HG03521 (cell line): Measurements from ENCODE around the gene C16orf90.
"Not testable (repeated sequence)": the region's sequence is repeated elsewhere in the genome, so short reads cannot be mapped to it uniquely, and the experiment has no call there.

ENCODE experiments used
- ATAC-seq: cut with Tn5 transposase; IDR thresholded peaks from one replicate; pipeline ENCODE4 v1.9.1; 2021; ENCODE audit warnings: mild to moderate bottlenecking, moderate library complexity; ENCODE audit not compliant: unreplicated experiment

The C16orf90 gene

DNA sequence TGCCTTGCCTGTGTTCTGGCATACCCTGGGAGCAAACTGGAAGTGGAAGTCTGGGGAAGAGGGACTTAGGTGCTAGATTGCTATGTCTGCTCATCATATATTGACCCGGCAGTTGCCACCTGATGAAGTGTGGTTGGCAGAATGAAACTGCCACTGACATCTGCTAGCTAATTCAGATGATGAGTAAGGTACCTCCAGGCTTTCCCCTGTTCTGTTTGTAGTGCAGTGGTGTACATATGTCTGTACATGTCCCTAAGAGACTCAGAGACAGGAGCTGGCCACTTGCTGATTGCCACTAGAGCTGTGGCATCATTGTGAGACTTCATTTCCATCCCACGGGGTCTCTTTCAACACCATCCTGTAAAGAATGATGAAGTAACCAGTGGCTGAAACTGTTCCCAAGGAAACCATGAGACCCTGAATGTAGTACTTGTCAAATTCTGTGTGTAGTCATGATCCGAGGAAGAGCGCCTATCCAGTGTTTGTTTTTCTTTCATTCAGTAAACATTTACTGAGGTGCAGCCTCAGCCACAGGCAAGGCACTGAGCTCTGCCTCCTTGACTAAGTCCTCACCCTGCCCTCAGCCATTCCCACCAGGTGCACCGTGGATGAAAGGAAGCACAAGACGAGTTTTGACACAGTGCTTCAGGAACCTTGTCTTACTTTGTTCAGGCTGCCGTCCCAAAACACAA, 18.7 kb upstream of the C16orf90 start:
- ATAC-seq = no peak

DNA sequence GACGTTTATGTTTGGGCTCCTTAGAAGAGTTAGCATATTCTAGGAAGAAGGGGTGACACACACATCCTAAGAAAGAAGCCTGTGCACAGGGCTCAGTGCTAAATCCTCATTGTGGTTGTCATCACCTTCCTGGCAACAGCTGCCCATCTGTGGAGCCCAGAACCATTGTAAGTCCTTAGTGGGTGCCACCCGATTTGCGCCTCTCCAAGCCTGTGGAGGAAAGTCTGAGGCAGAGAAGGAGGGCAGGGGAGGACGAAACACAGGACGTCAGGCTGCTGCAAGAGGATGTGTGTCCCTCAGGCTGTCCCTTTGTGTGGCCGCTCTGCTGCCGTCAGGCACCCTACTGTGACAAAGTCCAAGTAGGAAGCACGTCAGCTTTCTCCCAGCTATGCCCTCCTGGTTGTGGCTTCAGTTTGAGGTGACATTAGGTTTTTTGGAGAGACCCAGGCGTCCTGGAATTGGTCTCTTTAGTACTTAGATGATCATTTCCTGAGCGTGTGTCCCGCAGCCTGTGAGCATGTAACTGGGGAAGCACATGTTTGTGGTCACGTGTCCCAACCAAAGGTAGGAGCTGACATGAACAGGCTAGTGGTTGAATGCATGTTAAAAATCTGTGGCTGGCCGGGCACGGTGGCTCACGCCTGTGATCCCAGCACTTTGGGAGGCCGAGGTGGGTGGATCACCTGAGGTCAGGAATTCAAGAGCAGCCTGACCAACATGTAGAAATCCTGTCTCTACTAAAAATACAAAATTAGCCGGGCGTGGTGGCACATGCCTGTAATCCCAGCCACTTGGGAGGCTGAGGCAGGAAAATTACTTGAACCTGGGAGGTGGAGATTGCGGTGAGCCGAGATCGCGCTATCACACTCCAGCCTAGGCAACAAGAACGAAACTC, 16.2 kb upstream of the C16orf90 start:
- ATAC-seq = no peak

DNA sequence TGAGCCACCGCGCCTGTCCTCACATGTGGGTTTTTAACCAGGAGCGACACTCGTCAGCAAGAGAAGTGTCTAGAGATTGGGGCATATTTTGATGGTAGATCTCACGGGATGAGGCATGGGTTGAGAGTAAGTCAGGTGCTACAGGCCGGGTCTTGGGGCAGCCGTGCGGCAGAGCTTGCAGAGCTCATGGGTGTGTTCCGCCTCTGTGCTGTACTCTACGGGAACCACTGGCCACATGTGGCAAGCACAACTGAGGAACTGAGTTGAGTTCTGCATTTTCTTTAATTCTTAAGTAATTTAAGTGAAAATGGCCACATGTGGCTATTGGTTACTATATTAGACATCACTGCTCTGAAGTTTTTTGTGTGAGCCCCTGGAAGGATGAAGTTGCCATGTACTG, 15.1 kb upstream of the C16orf90 start:
- ATAC-seq = no peak

DNA sequence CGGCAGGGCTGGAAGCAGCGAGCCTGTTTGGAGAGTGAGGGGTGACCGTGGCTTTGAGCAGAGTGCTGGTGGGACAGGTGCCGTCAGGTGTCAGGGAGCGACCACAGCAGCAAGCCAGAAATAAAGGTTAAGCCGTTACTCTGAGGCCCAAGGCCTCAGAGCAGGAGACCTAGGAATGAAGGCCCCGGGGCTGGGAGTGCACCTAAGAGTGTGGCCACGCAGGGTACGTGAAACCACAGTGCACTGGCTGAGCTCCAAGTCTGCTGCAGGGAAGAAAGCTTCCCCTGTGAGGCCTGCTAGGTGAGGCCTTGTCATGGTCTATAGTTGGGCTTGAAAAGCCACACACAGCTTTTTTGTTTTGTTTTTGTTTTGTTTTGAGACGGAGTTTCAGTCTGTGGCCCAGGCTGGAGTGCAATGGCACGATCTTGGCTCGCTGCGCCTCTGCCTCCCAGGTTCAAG, 14.2 kb upstream of the C16orf90 start:
- peak; percentile 76 for ATAC-seq

DNA sequence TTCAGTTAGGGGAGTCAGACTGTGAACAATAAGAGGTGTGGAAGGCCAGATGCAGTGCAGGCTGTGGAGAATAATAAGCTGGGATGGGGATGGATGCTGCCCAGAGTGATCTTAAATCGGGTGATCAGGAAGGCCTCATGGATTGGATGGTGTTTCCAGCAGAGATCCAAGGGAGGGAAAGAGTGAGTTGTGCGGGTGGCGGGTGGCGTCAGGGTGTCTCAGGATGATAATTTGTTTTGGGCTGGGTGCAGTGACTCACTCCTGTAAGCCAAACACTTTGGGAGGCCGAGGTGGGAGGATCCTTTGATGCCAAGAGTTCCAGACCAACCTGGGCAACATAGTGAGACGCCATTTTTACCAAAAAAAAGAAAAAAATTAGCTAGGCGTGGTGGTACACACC, 13.4 kb upstream of the C16orf90 start:
- no peak for ATAC-seq

DNA sequence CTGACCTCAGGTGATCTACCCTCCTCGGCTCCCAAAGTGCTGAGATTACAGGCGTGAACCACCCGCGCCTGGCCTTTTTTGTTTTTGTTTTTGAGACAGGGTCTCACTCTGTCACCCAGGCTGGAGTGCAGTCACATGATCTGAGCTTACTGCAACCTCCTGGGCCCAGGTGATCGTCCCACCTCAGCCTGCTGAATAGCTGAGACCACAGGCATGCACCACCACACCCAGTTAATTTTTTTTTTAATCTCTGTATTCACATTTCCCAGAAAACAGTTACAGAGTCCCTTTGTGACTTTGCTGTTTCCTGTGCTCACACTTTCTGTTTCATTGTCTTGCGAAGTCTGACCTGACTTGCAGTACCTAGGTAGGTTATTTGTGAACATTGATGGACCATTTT, 8.2 kb upstream of the C16orf90 start:
- no peak for ATAC-seq

DNA sequence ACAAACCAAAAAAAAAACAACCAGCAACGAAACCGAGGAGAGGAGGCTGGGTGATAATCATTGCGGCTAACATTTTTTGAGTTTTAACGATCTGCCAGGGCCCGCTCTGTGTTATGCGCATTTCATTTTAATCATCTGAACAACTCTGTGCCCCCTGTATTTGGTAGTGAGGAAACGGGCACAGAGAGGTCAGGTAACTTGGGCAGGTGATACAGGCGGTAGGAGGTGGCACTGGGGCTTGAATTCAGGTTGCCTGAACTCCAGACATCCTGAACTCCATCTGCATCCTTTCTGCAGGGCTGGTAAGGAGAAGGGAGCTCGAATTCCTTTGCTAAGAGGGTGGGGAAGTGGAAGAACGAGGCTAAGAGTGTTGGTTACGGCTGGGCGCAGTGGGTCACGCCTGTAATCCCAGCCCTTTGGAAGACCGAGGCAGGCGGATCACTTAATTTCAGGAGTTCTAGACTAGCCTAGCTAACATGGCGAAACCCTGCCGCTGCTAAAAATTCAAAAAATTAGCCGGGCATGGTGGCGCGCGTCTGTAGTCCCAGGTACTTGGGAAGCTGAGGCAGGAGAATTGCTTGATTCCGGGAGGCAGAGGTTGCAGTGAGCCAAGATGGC, 6.6 kb upstream of the C16orf90 start:
- no peak for ATAC-seq

DNA sequence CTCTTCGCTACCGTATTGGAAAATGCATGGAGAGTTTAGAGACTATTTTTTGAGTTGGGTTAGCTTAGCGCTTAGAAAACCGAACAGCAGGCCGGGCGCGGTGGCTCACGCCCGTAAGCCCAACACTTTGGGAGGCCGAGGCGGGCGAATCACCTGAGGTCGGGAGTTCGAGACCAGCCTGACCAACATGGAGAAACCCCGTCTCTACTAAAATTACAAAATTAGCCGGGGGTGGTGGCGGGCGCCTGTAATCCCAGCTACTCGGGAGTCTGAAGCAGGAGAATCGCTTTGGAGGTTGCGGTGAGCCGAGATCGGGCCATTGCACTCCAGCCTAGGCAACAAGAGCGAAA, 6.1 kb upstream of the C16orf90 start:
- ATAC-seq = not testable (repeated sequence)

DNA sequence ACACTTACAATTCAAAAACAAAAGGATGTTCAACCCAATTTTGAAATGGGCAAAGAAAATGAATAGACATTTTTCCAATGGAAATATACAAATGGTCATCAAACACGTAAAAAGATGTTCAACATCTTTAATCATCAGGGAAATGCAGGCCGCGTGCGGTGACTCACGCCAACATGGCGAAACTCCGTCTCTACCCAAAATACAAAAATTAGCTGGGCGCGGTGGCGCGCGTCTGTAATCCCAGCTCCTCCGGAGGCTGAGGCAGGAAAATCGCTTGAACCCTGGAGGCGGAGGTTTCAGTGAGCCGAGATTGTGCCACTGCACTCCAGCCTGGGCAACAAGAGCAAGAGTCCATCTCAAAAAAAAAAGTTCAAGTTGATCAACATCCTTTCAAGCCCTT, 3.7 kb upstream of the C16orf90 start:
- no peak for ATAC-seq

DNA sequence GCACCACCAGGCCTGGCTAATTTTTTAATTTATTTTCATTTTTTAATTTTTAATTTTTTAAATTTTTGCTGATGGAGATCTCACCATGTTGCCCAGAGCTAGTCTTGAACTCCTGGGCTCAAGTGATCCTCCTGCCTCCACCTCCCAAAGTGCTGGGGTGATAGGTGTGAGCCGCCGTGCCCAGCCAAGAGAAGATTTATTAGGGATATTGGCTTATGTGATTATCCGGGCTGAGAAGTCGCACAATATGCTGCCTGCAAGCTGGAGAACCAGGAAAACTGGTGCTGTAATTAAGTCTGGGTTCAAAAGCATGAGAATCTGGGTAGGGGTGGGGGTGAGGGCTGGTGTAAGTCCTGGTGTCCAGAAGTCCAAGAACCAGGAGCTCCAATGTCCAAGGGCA, 2.5 kb upstream of the C16orf90 start:
- ATAC-seq = no peak

DNA sequence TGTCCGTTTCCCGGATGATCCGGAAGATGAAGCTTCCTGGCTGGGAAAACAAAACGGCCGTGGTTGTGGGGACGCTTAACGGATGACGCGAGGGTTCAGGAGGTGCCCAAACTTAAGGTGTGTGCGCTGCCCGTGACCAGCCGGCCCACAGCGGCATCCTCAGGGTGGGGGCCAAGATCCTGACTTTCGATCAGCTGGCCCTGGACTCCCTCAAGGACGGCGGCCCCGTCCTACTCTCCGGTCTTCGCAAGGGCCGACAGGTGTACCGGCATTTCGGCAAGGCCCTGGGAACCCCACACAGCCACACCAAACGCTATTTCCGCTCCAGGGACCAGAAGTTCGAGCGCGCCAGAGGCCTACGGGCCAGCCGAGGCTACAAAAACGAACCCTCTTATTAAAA, 1.1 kb upstream of the C16orf90 start:
- ATAC-seq = no peak

DNA sequence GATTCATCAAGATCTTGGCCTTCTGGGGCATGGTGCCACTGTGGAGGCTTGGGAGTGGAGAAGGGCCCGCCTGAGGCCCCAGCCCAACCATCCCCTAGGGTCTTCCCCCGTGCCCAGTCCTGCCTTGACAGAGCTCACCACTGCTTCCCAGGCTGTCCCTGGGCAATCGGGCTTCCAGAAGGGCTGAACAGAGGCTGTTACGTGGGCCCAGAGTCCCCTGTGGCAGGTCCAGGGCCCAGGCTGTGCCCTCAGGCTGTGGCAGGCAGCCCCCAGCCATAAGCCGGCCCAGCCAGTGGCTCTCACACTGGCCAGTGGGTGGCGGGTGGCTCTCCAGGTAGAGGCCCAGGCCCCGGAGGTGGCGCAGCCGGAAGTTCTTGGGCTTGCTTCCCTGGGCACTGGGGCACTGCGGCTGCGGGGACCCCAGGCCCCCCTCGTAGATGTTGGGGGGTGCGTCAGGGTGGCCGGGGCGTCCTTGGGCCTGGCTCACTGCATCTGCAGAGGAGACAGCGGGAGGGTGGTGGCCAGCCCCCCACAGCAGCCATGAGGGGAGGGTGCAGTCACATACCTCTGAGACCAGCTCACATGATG, 809 bp downstream of the C16orf90 start:
- no peak for ATAC-seq

DNA sequence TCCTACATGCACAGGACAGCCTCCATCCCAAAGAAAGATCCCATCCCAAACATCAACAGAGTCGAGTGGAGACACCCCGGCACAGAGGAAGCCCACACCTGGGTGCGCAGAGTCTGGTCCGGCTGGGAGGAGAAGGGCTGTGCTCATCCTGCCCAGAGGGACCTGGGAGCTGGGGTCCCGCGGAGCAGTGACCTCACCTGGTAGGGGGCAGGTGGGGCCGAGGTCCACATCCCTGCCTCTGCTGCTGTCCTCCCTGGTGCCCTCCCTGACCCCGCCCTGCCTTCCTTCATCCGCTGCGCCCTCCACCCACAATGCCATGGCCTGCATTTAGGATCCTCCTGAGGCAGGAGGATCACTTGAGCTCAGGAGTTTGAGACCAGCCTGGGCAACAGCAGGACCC, 2.9 kb downstream of the C16orf90 start:
- no peak for ATAC-seq

DNA sequence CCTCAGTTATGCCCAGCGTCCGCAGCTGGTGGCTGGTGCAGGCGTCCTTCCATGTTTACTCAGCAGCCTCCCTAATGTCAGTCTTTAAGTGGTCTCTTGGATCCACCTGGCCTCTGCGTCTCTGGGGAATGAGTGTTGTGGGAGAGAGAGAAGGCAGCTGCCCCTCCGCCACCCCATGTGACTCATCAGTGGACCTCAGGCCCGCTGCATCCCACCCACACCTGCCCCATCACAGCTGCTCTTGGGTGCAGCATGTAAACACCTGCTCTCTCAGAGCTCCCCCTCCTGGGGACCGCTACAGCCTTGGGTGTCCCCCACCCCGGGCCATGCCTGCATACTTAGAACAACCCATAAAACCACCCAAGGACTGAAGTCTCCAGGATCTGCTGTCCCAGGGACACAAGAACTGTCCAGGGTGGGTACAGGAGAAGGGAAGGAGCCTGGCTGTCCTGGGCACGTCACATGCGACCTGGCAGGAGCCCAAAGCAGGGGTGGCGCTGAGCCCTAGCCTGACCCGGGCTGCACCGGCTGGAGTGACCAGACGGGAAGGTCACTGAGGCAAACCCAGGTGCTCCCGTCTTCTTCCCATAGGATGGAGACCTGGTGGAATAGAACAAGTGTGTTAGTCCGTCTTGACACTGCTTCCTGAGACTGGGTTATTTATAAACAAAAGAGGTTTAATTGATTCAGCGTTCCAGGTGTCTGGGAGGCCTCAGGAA, 4.2 kb downstream of the C16orf90 start:
- no peak for ATAC-seq

DNA sequence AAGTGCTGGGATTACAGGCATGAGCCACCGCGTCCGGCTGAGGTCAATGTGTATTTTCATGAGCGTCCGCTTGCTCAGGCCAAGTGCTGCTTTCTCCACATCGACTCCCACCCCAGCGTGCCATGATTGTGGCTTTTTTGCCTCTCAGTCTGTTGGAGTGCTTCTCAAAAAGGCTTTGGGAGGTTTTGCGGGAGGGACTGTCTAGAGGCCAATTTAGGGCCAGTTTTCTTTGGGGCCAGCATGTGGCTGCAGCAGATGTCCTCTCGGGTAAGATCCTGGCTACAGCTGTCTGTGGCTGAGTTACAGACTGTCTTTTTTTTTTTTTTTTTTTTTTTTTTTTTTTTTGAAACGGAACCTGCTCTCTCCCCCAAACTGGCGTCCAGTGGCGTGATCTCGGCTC, 6.5 kb downstream of the C16orf90 start:
- no peak for ATAC-seq

DNA sequence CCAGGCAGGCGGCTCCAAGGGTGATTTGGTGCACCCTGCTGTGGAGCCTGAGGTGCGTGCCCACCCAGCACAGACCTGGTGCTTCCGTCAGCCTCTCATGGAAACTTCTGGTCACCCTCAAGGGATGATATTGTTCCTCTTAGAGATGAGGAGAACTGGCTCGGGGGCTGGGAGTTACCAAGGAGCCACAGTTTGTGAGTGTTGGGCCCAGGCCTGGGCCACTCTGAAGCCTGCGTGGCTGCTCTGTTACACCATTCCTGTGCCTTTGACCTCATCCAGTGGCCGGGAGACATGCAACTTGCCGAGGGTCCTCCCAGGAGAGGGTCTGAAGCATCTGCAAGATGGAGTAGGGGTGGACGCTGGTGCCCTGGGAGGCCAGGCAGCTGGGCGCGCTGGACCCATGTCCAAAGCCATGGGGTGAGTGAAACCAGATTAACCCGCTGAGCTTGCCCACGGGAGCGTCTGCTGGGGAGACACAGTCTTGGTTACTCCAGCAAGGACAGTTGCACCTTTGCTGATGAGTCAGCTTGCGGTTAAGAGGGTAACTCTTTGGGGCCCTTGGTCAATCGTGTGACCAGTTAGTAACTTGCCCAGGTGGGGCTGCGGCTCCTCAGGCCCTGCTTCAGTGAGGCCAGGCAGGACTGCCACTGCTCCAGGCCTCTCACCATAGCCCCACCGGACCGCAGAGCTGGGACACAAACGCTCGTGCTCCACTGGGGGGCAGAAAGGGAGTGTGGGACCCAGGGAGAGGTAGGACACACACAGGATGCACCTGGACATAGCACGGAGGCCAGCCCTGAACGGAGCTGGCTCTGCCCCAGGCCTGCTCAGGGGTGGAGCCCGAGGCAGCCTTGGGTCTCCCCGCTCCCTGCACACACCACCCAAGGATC, 7.5 kb downstream of the C16orf90 start:
- no peak for ATAC-seq

DNA sequence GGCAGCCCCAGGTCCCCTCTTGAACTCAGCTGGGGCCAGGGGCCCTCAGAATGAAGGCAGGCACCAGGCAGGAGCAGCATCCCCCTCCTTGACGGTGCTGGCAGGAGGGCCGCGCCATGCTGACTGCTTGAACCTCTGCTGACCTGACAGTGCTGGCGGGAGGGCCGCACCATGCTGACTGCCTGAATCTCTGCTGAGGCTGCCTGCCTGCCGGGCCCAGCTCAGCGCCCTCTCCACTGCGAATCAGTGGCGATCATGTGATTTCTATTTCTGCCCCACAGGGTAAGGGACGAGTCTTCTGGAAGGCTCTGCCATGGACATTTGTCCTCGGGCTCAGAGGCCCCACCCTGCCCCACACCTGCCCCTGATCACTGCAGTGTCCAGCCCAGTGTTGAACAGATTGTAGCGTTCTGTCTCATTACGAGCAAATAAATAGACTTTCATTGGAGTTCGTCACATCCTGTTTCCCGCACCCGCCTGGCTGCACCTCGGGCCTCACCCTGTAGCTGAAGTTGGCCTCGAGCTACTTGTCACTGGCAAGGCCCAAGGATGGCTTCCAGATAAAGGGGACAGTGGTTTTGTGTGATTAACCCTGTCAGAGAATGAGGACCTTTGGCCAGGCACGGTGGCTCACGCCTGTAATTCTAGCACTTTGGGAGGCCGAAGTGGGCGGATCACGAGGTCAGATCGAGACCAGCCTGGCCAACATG, 8.6 kb downstream of the C16orf90 start:
- ATAC-seq = no peak

DNA sequence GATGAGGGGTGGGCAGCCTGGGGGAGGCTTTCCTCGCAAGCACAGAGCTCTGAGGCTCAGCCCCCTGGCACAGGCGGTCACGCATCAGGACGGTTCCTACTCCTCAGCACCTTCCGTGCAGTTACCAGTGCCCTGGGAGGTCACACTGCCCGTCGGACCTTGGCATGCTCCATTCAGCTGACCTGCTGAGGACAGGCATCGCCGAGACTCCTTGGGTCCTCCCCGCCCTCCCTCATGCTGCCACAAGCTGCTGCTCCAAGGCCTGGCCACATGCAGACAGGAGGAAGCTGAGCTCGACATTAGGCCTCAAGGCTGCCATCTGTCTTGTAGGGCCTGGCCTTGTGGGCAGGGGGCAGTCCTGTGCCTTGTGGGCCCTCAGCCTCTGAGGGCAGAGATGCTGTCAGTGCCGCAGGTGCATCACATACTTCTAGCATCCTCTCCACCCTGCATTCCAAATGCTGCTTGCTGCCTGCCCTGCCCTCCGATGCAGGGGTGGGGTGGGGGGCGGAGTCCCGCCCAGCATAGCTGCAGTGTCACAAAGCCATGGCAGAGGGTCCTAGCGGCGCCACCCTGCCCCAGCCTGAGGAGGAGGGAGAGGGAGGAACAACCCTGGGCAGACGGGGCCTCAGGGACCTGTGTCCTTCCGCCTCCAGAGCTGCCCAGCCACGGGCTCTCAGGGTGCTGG, 9.3 kb downstream of the C16orf90 start:
- ATAC-seq = no peak
